Calu3 (cell line): ENCODE results near the gene C17orf50. TPM values are rescaled to one million over a fixed set of nuclear protein-coding genes. Genes with fewer than 3 reads are reported as not detected.

Experiments
- BruUV-seq: library from RNA; stranded (reverse); fragments of 400-500 nt; replicated peaks from 2 replicates; lab custom pipeline; 2021; lab: Mats Ljungman, UMichigan
- CTCF ChIA-PET: fragments of 300-600 bp; sonication (Branson Sonifier 250); formaldehyde crosslinking; loops from one replicate; lab custom pipeline; 2022; ENCODE audit warnings: antibody characterized with exemption; lab: Charles Lee
- DNase-seq: peaks from one replicate; pipeline ENCODE4 v3.0.0; 2022
- H3K27ac Mint-ChIP-seq: one replicate; pipeline ENCODE4 v1.8.0; 2022; ENCODE audit warnings: mixed read lengths; ENCODE audit not compliant: unreplicated experiment
- H3K27me3 Mint-ChIP-seq: one replicate; pipeline ENCODE4 v1.8.0; 2022; ENCODE audit warnings: mixed read lengths; ENCODE audit not compliant: unreplicated experiment
- H3K36me3 Mint-ChIP-seq: one replicate; pipeline ENCODE4 v1.8.0; 2022; ENCODE audit warnings: mild to moderate bottlenecking, moderate library complexity, mixed read lengths; ENCODE audit not compliant: insufficient read depth, unreplicated experiment
- H3K4me1 Mint-ChIP-seq: one replicate; pipeline ENCODE4 v1.8.0; 2022; ENCODE audit warnings: mild to moderate bottlenecking, low read depth, mixed read lengths; ENCODE audit not compliant: unreplicated experiment
- H3K4me3 Mint-ChIP-seq: one replicate; pipeline ENCODE4 v1.8.0; 2022; ENCODE audit warnings: mild to moderate bottlenecking, low read depth, moderate library complexity, mixed read lengths; ENCODE audit not compliant: unreplicated experiment
- H3K9me3 Mint-ChIP-seq: one replicate; pipeline ENCODE4 v1.8.0; 2022; ENCODE audit warnings: low read depth, mixed read lengths; ENCODE audit not compliant: unreplicated experiment
- CTCF ChIP-seq: fragments of 200-600 bp; IDR thresholded peaks from one replicate; pipeline ENCODE4 v1.8.0; 2022; ENCODE audit warnings: antibody characterized with exemption; ENCODE audit not compliant: unreplicated experiment
- intact Hi-C: fragments of 100-400 bp; cut with micrococcal nuclease; formaldehyde crosslinking; loops from one replicate; pipeline ENCODE4 v1.10.0; 2022; ENCODE audit not compliant: unreplicated experiment
- total RNA-seq: library from RNA; stranded (reverse); gene quantifications from 2 replicates; pipeline ENCODE4 v1.2.3, GENCODE V29; 2022

The C17orf50 gene
- total RNA-seq, 1 experiment from 2014 or later: not detected

GRCh38 chr17:35807371-35808144 lies 46.9 kb downstream of the C17orf50 start:
- Mint-ChIP-seq H3K9me3 (no peaks in the 10 kb centered on the region), H3K4me1 (peaks cover 27% of the 10 kb centered on the region), H3K27me3 (peaks cover 7% of the 10 kb centered on the region), H3K27ac (peak overlapping the region; percentile 100), H3K4me3 (peak overlapping the region; percentile 92), H3K36me3 (peaks cover 32% of the 10 kb centered on the region)
- DNase-seq: no peak
- BruUV-seq: no TSS peak
- CTCF ChIA-PET: interaction anchor here (1.8 to 2.1 kb wide), 2 partner anchors 38 to 43 kb away, joined by 7 to 41 read pairs; no protein-coding TSS in a partner anchor
- TF ChIP-seq CTCF: no peak
- intact Hi-C loops: no loop called here

- intact Hi-C loops: no loop called here
- TSS peak; percentile 96 for BruUV-seq
- peaks cover 33% of the 10 kb centered on the region for H3K4me1 Mint-ChIP-seq
- no peak for DNase-seq
- no peak for TF ChIP-seq CTCF
- CTCF ChIA-PET: interaction anchor here (0.5 to 2.1 kb wide), 11 partner anchors 8 to 767 kb away, joined by 3 to 41 read pairs (median 4); partner anchors contain the start of gene SLFN14
- peaks cover 40% of the 10 kb centered on the region for H3K36me3 Mint-ChIP-seq
- peak overlapping the region; percentile 100 for H3K27ac Mint-ChIP-seq
- H3K4me3 Mint-ChIP-seq: peak overlapping the region; percentile 92
- H3K27me3 Mint-ChIP-seq: peaks cover 1% of the 10 kb centered on the region
- no peaks in the 10 kb centered on the region for H3K9me3 Mint-ChIP-seq
These were observed 47.7 kb downstream of the C17orf50 start for GRCh38 chr17:35808240-35808961.

- TF ChIP-seq CTCF: peak; percentile 63
- peak within 1 kb of the TSS; percentile 92 for H3K4me3 Mint-ChIP-seq
- H3K4me1 Mint-ChIP-seq: peaks cover 38% of the 10 kb centered on the region
- DNase-seq: peak; percentile 97
- H3K27me3 Mint-ChIP-seq: no peaks in the 10 kb centered on the region
- intact Hi-C loops: no loop called here
- CTCF ChIA-PET: interaction anchor here (0.5 to 2.1 kb wide), 12 partner anchors 9 to 768 kb away, joined by 3 to 41 read pairs (median 4); partner anchors contain the start of gene SLFN14
- peaks cover 46% of the 10 kb centered on the region for H3K36me3 Mint-ChIP-seq
- no TSS peak for BruUV-seq
- H3K9me3 Mint-ChIP-seq: no peaks in the 10 kb centered on the region
- peak within 1 kb of the TSS; percentile 100 for H3K27ac Mint-ChIP-seq
These were observed 48.5 kb downstream of the C17orf50 start, which contains the start of gene TAF15 for GRCh38 chr17:35808962-35809854. Gene TAF15 (plus strand): TSS chr17:35809484. CDS start chr17:35809570, 86 bp downstream.
